ENCODE results near the gene ERC2. TPM values are rescaled to one million over a fixed set of nuclear protein-coding genes. Genes with fewer than 3 reads are reported as not detected.

ERC2 gene
- total and polyA plus RNA-seq, 2 donors (not counting 3 experiments of a cell fraction or from before 2014, with no cell fraction given) = 5.6 to 15.5 TPM

- dilution Hi-C loops (cut with MboI; ENCODE audit: extremely low pct_ligation_motif_present, low sequenced_read_pairs) = no loop called here
- BruUV-seq (replicated peaks) = no TSS peak
- Histone ChIP-seq H3K4me1 (ENCODE audit: control insufficient read depth, extremely low read depth, insufficient read depth, low read length) (no peaks in the 10 kb centered on the region), H3K79me2 (ENCODE audit: control insufficient read depth, insufficient read depth, low read length) (no peaks in the 10 kb centered on the region), H3K9me3 (replicated peaks; ENCODE audit: control insufficient read depth, insufficient read depth, low read length) (no peaks in the 10 kb centered on the region), H3K9ac (replicated peaks; ENCODE audit: extremely low read depth, insufficient read depth, low read length) (no peak overlapping the region), H3K36me3 (ENCODE audit: control insufficient read depth in 2 of 2, extremely low read depth in 1 of 2, insufficient read depth in 2 of 2, low read length in 2 of 2) (no peaks in the 10 kb centered on the region), H3K4me2 (ENCODE audit: insufficient read depth, low read length) (no peak overlapping the region), H4K20me1 (replicated peaks; ENCODE audit: control insufficient read depth, extremely low read depth, insufficient read depth, low read length) (no peaks in the 10 kb centered on the region), H3K27ac (ENCODE audit: insufficient read depth, low read depth, low read length) (no peak overlapping the region), H3K4me3 (replicated peaks in 1 of 3; ENCODE audit: insufficient read depth in 1 of 3, low read depth in 1 of 3, low read length in 3 of 3) (no peak overlapping the region), H3K9me1 (replicated peaks; ENCODE audit: control insufficient read depth, extremely low read depth, insufficient read depth, low read length) (no peaks in the 10 kb centered on the region), H2AFZ (ENCODE audit: low read depth, low read length) (no peak overlapping the region), H3K27me3 (ENCODE audit: control insufficient read depth in 2 of 2, insufficient read depth in 2 of 2, low read length in 2 of 2) (no peaks in the 10 kb centered on the region)
- ChIA-PET CTCF (interaction anchor here (1.0 kb wide), 1 partner anchor 17 kb away, joined by 3 read pairs; no protein-coding TSS in a partner anchor), POLR2A (no interaction called here)
- FAIRE-seq (no peak), DNase-seq (ENCODE audit: low read depth, low spot score) (no peak)
- intact Hi-C loops (cut with micrococcal nuclease) = no loop called here
- TF ChIP-seq GATA2 (IDR thresholded peaks at IDR 0.05; ENCODE audit: insufficient read depth, insufficient read length, low read depth, low read length) = no peak
- no peak for TF ChIP-seq MYC (IDR thresholded peaks at IDR 0.05; ENCODE audit: low read depth, low read length)
- no peak for TF ChIP-seq POLR2AphosphoS5 (IDR thresholded peaks at IDR 0.05; ENCODE audit: insufficient read depth, low read depth, low read length)
- TF ChIP-seq EZH2 (IDR thresholded peaks at IDR 0.05; ENCODE audit: borderline replicate concordance, low read depth, low read length, severe bottlenecking) = no peak
- no peak for TF ChIP-seq CTCF (IDR thresholded peaks at IDR 0.05; ENCODE audit: extremely low read depth in 1 of 2, insufficient read depth in 1 of 2, low read depth in 1 of 2, low read length in 2 of 2)
- TF ChIP-seq MAX (IDR thresholded peaks at IDR 0.05; ENCODE audit: insufficient read depth, insufficient read length) = no peak
- no peak for TF ChIP-seq POLR2A (IDR thresholded peaks at IDR 0.05; ENCODE audit: low read depth, low read length)
Observed at GRCh38 chr3:56076746-56077145, 391.5 kb downstream of the ERC2 start.
